Osteoblast (primary cell): Measurements from ENCODE around the gene ADARB2. TPM values are rescaled to one million over a fixed set of nuclear protein-coding genes. Genes with fewer than 3 reads are reported as not detected.
"Not testable (repeated sequence)": the region's sequence is repeated elsewhere in the genome, so short reads cannot be mapped to it uniquely, and the experiment has no call there.

ENCODE experiments used
- DNase-seq: peaks from one replicate; pipeline ENCODE4 v3.0.0; 2011; ENCODE audit warnings: low spot score, mixed read lengths; ENCODE audit not compliant: insufficient read length; ENCODE audit errors: missing footprints
- H2AFZ ChIP-seq: 2 replicates; pipeline ENCODE4 v1.6.0; 2011; ENCODE audit warnings: mild to moderate bottlenecking, low read length
- H3K27ac ChIP-seq: 2 replicates; pipeline ENCODE4 v1.5.1; 2011; ENCODE audit warnings: mild to moderate bottlenecking, low read depth, low read length, moderate library complexity
- H3K27me3 ChIP-seq: 2 replicates; pipeline ENCODE4 v1.6.0; 2012; ENCODE audit warnings: mild to moderate bottlenecking, control low read depth, inconsistent platforms, low read length, moderate library complexity; ENCODE audit not compliant: insufficient read depth
- H3K36me3 ChIP-seq: 2 replicates; pipeline ENCODE4 v1.5.1; 2011; ENCODE audit warnings: mild to moderate bottlenecking, low read length, control low read depth, moderate library complexity; ENCODE audit not compliant: insufficient read depth
- H3K4me1 ChIP-seq: 2 replicates; pipeline ENCODE4 v1.5.1; 2011; ENCODE audit warnings: mild to moderate bottlenecking, low read length, control low read depth, moderate library complexity; ENCODE audit not compliant: insufficient read depth
- H3K4me2 ChIP-seq: 2 replicates; pipeline ENCODE4 v1.6.0; 2011; ENCODE audit warnings: mild to moderate bottlenecking, low read length; ENCODE audit not compliant: insufficient read depth
- H3K4me3 ChIP-seq: fragments of 200-600 bp; sonication (generic); 3 replicates; pipeline ENCODE4 v1.5.1; 2012; ENCODE audit warnings: mild to moderate bottlenecking, low read length, inconsistent platforms; ENCODE audit not compliant: insufficient read depth
- H3K79me2 ChIP-seq: 2 replicates; pipeline ENCODE4 v1.6.0; 2012; ENCODE audit warnings: mild to moderate bottlenecking, low read length, control low read depth, inconsistent platforms; ENCODE audit not compliant: insufficient read depth
- H3K9me3 ChIP-seq: 2 replicates; pipeline ENCODE4 v1.5.1; 2011; ENCODE audit warnings: low read depth, low read length, control low read depth
- H4K20me1 ChIP-seq: 2 replicates; pipeline ENCODE4 v1.6.0; 2012; ENCODE audit warnings: mild to moderate bottlenecking, low read length, control low read depth; ENCODE audit not compliant: insufficient read depth
- total RNA-seq: library from RNA; depleted of rRNA; stranded (reverse); fragments of >200 nt; gene quantifications from 2 replicates; pipeline ENCODE4 v1.2.3, GENCODE V29; 2012
- TF ChIP-seq, protein P1 (sequence below): IDR thresholded peaks from 2 replicates; pipeline ENCODE4 v1.5.1; 2011; ENCODE audit warnings: mild to moderate bottlenecking, low read depth, low read length, moderate library complexity; ENCODE audit errors: extremely low read depth

Gene ADARB2
- total RNA-seq, 1 donor = not detected

DNA sequence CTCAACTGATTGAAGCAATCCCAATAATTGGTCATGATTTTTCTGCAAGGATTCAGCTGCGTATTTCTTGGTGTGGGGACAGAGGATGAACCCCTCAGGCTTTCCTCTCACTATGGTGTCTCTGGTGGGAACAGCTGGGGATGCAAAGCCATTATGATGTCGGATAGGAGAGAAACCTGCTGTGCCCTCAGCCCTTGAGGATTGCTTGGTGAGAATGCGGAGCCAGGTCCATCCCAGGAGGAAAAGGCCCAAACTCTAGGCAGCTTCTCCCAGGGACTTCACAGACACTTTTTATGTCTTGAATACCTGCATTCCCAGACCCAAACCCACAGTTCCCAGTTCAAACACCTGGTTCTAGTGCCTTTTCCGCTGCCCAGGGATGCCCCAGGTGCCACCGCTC lies 379.2 kb downstream of the ADARB2 start:
- Histone ChIP-seq H3K27ac (no peak overlapping the region), H3K9me3 (no peaks in the 10 kb centered on the region), H3K4me1 (no peaks in the 10 kb centered on the region), H3K4me2 (no peak overlapping the region), H3K4me3 (no peak overlapping the region), H3K27me3 (no peaks in the 10 kb centered on the region), H3K79me2 (no peaks in the 10 kb centered on the region), H2AFZ (no peak overlapping the region), H3K36me3 (no peaks in the 10 kb centered on the region), H4K20me1 (no peaks in the 10 kb centered on the region)
- TF ChIP-seq, protein P1, sequence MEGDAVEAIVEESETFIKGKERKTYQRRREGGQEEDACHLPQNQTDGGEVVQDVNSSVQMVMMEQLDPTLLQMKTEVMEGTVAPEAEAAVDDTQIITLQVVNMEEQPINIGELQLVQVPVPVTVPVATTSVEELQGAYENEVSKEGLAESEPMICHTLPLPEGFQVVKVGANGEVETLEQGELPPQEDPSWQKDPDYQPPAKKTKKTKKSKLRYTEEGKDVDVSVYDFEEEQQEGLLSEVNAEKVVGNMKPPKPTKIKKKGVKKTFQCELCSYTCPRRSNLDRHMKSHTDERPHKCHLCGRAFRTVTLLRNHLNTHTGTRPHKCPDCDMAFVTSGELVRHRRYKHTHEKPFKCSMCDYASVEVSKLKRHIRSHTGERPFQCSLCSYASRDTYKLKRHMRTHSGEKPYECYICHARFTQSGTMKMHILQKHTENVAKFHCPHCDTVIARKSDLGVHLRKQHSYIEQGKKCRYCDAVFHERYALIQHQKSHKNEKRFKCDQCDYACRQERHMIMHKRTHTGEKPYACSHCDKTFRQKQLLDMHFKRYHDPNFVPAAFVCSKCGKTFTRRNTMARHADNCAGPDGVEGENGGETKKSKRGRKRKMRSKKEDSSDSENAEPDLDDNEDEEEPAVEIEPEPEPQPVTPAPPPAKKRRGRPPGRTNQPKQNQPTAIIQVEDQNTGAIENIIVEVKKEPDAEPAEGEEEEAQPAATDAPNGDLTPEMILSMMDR = no peak
- DNase-seq = no peak

- TF ChIP-seq, protein P1 = no peak
- Histone ChIP-seq H3K27ac (no peak overlapping the region), H3K4me3 (no peak overlapping the region), H3K9me3 (no peaks in the 10 kb centered on the region), H3K36me3 (no peaks in the 10 kb centered on the region), H4K20me1 (no peaks in the 10 kb centered on the region), H3K4me1 (no peaks in the 10 kb centered on the region), H2AFZ (no peak overlapping the region), H3K27me3 (no peaks in the 10 kb centered on the region), H3K4me2 (no peak overlapping the region), H3K79me2 (no peaks in the 10 kb centered on the region)
- no peak for DNase-seq
Observed at GRCh38 chr10:1356349-1356748, 381.0 kb downstream of the ADARB2 start.

DNA sequence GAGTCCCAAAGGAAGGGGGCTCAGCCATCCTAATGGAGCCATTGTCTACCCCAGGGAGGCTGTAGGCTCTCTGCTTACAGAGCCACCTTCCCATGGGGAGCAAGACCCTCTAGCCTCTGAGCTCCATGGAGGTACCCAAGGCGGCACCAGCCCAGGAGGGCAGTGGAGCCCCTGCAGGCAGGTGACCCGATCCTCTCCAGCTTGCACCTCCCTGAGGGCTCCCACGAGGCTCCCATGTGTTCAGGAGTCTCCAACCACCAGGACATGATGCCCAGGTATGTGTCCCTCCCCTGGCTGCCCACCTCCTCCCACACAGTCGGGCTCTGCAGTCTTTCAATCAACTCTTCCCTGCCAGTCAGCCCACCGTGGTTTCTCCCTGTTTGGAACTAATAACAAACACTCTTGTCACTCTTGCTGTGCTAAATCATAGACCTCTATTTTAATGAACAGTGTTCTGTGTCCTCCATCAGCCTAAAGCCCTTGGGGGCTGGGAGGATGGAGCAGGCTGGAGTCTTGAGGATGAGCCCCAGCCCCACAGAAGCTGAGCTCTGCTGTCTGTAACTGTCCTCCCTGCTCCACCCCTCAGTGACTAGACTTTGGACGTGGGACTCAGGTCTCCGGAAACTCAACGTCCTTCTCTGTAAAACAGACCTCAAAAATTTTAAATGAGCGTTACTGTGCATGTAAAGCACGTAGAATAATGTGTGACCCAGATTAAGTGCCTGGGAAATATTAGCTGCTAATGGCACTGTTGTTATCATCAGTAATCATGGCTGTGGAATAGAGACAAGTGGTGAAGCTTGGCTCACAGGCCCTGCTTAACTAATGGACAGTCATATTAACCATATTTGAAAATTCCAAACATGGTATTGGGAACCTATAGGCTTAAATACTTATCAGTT lies 382.3 kb downstream of the ADARB2 start:
- no peaks in the 10 kb centered on the region for H3K79me2 ChIP-seq
- H3K36me3 ChIP-seq = no peaks in the 10 kb centered on the region
- no peak overlapping the region for H2AFZ ChIP-seq
- no peak overlapping the region for H3K4me2 ChIP-seq
- H3K27ac ChIP-seq = no peak overlapping the region
- no peaks in the 10 kb centered on the region for H4K20me1 ChIP-seq
- TF ChIP-seq, protein P1 = no peak
- H3K4me1 ChIP-seq = no peaks in the 10 kb centered on the region
- no peak overlapping the region for H3K4me3 ChIP-seq
- DNase-seq = no peak
- H3K9me3 ChIP-seq = no peaks in the 10 kb centered on the region
- H3K27me3 ChIP-seq = no peaks in the 10 kb centered on the region

GRCh38 chr10:1352296-1352695 lies 385.0 kb downstream of the ADARB2 start:
- not testable (repeated sequence) for H3K4me3 ChIP-seq, H3K27ac ChIP-seq, H2AFZ ChIP-seq, H3K79me2 ChIP-seq, H4K20me1 ChIP-seq, H3K27me3 ChIP-seq, H3K9me3 ChIP-seq, H3K36me3 ChIP-seq, H3K4me2 ChIP-seq, DNase-seq, H3K4me1 ChIP-seq
